ENCODE data around the gene NCOA7. TPM values are rescaled to one million over a fixed set of nuclear protein-coding genes. Genes with fewer than 3 reads are reported as not detected.
"Not testable (repeated sequence)": the region's sequence is repeated elsewhere in the genome, so short reads cannot be mapped to it uniquely, and the experiment has no call there.

NCOA7 gene
- total RNA-seq, 1 donor from 2014 or later = 38.5 TPM

DNA sequence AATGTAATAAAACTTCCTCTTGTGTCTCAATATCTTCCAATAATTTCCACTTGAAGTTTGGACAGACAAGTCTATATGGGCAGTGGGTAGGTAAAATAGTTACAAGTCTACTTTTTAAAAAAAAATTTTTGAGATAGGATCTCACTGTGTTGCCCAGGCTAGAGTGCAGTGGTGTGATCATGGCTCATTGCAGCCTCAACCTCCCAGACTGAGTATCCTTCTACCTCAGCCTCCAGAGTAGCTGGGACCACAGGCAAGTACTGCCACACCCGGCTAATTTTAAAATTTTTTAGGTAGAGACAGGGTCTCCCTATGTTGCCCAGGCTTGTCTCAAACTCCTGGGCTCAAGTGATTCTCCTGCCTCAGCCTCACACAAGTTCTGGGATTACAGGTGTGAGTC lies 181.7 kb downstream of the NCOA7 start:
- not testable (repeated sequence) for DNase-seq (ENCODE audit: low read depth in 2 of 2)

- peak; percentile 67 to 75 for DNase-seq (ENCODE audit: low read depth in 2 of 2)
These were observed 183.6 kb downstream of the NCOA7 start for GRCh38 chr6:125974214-125974866.

GRCh38 chr6:125979101-125979500 lies 188.3 kb downstream of the NCOA7 start:
- DNase-seq (ENCODE audit: low read depth in 2 of 2) = no peak

Other genes starting within 250 kb of the NCOA7 start
- 0.22 TPM in 1 of 2 replicates, not detected in the other for gene HEY2, start 41.3 kb upstream of the NCOA7 start, total RNA-seq
- 10.7 and 15.5 TPM in 2 replicates for gene HINT3, start 165.8 kb downstream of the NCOA7 start, total RNA-seq
- 7.6 and 8.9 TPM in 2 replicates for gene TRMT11, start 195.6 kb downstream of the NCOA7 start, total RNA-seq